NCI-H2081 treated with DMSO at 0.1 percent for 48 hours (cell line): ENCODE measurements around the gene UNK.
A peak's percentile ranks its signal among the peaks of the same experiment; 100 is the strongest.

Source experiments
- DNase-seq: peaks from one replicate; lab custom pipeline; 2025; lab: John Stamatoyannopoulos, UW

Gene UNK

GRCh38 chr17:75821552-75821951 lies 36.9 kb downstream of the UNK start:
- DNase-seq, result no peak

- peak; percentile 48 for DNase-seq
Observed at GRCh38 chr17:75822119-75822799, 37.7 kb downstream of the UNK start.

- no peak for DNase-seq
Observed at GRCh38 chr17:75822800-75823166, 38.2 kb downstream of the UNK start.

GRCh38 chr17:75823257-75824041 lies 38.8 kb downstream of the UNK start:
- DNase-seq, result no peak

- DNase-seq, result no peak
Observed at GRCh38 chr17:75824050-75824552, 39.5 kb downstream of the UNK start.

- DNase-seq, result no peak
Observed at GRCh38 chr17:75824666-75825065, 40.1 kb downstream of the UNK start.

- no peak for DNase-seq
Observed at GRCh38 chr17:75825149-75825552, 40.5 kb downstream of the UNK start.

- no peak for DNase-seq
Observed at GRCh38 chr17:75825748-75826370, 41.3 kb downstream of the UNK start.

- no peak for DNase-seq
Observed at GRCh38 chr17:75826561-75827307, 42.1 kb downstream of the UNK start.

- no peak for DNase-seq
Observed at GRCh38 chr17:75827308-75828075, 42.9 kb downstream of the UNK start.

GRCh38 chr17:75828076-75828400 lies 43.4 kb downstream of the UNK start:
- DNase-seq, result no peak

GRCh38 chr17:75828741-75829140 lies 44.1 kb downstream of the UNK start:
- DNase-seq, result no peak

GRCh38 chr17:75829747-75830146 lies 45.1 kb downstream of the UNK start:
- no peak for DNase-seq

- DNase-seq, result no peak
Observed at GRCh38 chr17:75830164-75831031, 45.8 kb downstream of the UNK start.

- DNase-seq, result no peak
Observed at GRCh38 chr17:75831032-75831571, 46.5 kb downstream of the UNK start.

- DNase-seq, result no peak
Observed at GRCh38 chr17:75832164-75832651, 47.6 kb downstream of the UNK start.

- no peak for DNase-seq
Observed at GRCh38 chr17:75832652-75833400, 48.2 kb downstream of the UNK start.

- no peak for DNase-seq
Observed at GRCh38 chr17:75834279-75834920, 49.8 kb downstream of the UNK start.
